Epithelial cell of esophagus (primary cell): ENCODE data around the gene CPT1C.

Source experiments
- DNase-seq: peaks from one replicate; pipeline ENCODE4 v3.0.0; 2010; ENCODE audit warnings: low read depth
- H3K4me3 ChIP-seq: 2 replicates; pipeline ENCODE4 v1.5.1; 2011; ENCODE audit warnings: mild to moderate bottlenecking, low read length, control low read depth
- CTCF ChIP-seq: IDR thresholded peaks from 2 replicates; pipeline ENCODE4 v1.5.1; 2011; ENCODE audit warnings: low read depth, mild to moderate bottlenecking, low read length, control low read depth, inconsistent platforms; ENCODE audit not compliant: insufficient read depth; ENCODE audit errors: missing control alignments

The CPT1C gene

GRCh38 chr19:49662011-49662410 is 28.9 kb upstream of the CPT1C start:
- DNase-seq, result no peak
- H3K4me3 ChIP-seq, result no peak overlapping the region
- no peak for TF ChIP-seq CTCF

GRCh38 chr19:49663224-49663623 is 27.7 kb upstream of the CPT1C start:
- no peak for TF ChIP-seq CTCF
- H3K4me3 ChIP-seq, result no peak overlapping the region
- no peak for DNase-seq

GRCh38 chr19:49664171-49665035 is 26.5 kb upstream of the CPT1C start:
- TF ChIP-seq CTCF, result peak; percentile 27
- peak overlapping the region; percentile 98 for H3K4me3 ChIP-seq
- DNase-seq, result peak; percentile 96

- peak overlapping the region; percentile 98 for H3K4me3 ChIP-seq
- DNase-seq, result no peak
- TF ChIP-seq CTCF, result no peak
Measured at GRCh38 chr19:49665036-49665350, 25.9 kb upstream of the CPT1C start.

- peak; percentile 96 for DNase-seq
- TF ChIP-seq CTCF, result no peak
- peak within 1 kb of the TSS; percentile 98 for H3K4me3 ChIP-seq
Measured at GRCh38 chr19:49665351-49666119, 25.4 kb upstream of the CPT1C start, which contains the start of the genes BCL2L12 and IRF3. Gene BCL2L12 (plus strand): TSS chr19:49665933. CDS start chr19:49666693, 760 bp downstream. Gene IRF3 (minus strand): TSS chr19:49665857. CDS start chr19:49664838, 1,019 bp downstream.

- no peak for TF ChIP-seq CTCF
- H3K4me3 ChIP-seq, result peak overlapping the region; percentile 98
- no peak for DNase-seq
Measured at GRCh38 chr19:49666120-49666444, 24.8 kb upstream of the CPT1C start.
